ENCODE results near the gene SPRYD3.
"Not testable (repeated sequence)": the region's sequence is repeated elsewhere in the genome, so short reads cannot be mapped to it uniquely, and the experiment has no call there.

Gene SPRYD3

GRCh38 chr12:53079226-53080117, at the start of gene SPRYD3:
SPRYD3 (minus strand) TSS chr12:53079390; CDS start chr12:53079333, 57 bp downstream.
- in situ Hi-C loops (cut with HindIII; ENCODE audit: low sequenced_read_pairs): loop anchor here (5.0 to 10.0 kb wide), 3 partner anchors 93 to 188 kb away; partner anchors contain the start of gene ESPL1

- in situ Hi-C loops (cut with HindIII; ENCODE audit: low sequenced_read_pairs): no loop called here
These were observed 48.0 kb upstream of the SPRYD3 start for GRCh38 chr12:53127169-53127568.

GRCh38 chr12:53124352-53124723, 45.1 kb upstream of the SPRYD3 start:
- in situ Hi-C loops (cut with HindIII; ENCODE audit: low sequenced_read_pairs): no loop called here

- in situ Hi-C loops (cut with HindIII; ENCODE audit: low sequenced_read_pairs): no loop called here
These were observed 44.6 kb upstream of the SPRYD3 start for GRCh38 chr12:53123578-53124351.

GRCh38 chr12:53122961-53123468, 43.8 kb upstream of the SPRYD3 start:
- in situ Hi-C loops (cut with HindIII; ENCODE audit: low sequenced_read_pairs): no loop called here

GRCh38 chr12:53120685-53121525, 41.7 kb upstream of the SPRYD3 start:
- in situ Hi-C loops (cut with HindIII; ENCODE audit: low sequenced_read_pairs): no loop called here

GRCh38 chr12:53118751-53119300, 39.6 kb upstream of the SPRYD3 start:
- in situ Hi-C loops (cut with HindIII; ENCODE audit: low sequenced_read_pairs): no loop called here

GRCh38 chr12:53115891-53116648, 36.9 kb upstream of the SPRYD3 start:
- in situ Hi-C loops (cut with HindIII; ENCODE audit: low sequenced_read_pairs): no loop called here

- in situ Hi-C loops (cut with HindIII; ENCODE audit: low sequenced_read_pairs): no loop called here
These were observed 36.1 kb upstream of the SPRYD3 start for GRCh38 chr12:53115112-53115890.

- in situ Hi-C loops (cut with HindIII; ENCODE audit: low sequenced_read_pairs): no loop called here
These were observed 34.8 kb upstream of the SPRYD3 start for GRCh38 chr12:53113951-53114350.

- in situ Hi-C loops (cut with HindIII; ENCODE audit: low sequenced_read_pairs): no loop called here
These were observed 34.0 kb upstream of the SPRYD3 start for GRCh38 chr12:53113136-53113705.

GRCh38 chr12:53112431-53112830, 33.2 kb upstream of the SPRYD3 start:
- in situ Hi-C loops (cut with HindIII; ENCODE audit: low sequenced_read_pairs): not testable (repeated sequence)

GRCh38 chr12:53107122-53107521, 27.9 kb upstream of the SPRYD3 start:
- in situ Hi-C loops (cut with HindIII; ENCODE audit: low sequenced_read_pairs): no loop called here

- in situ Hi-C loops (cut with HindIII; ENCODE audit: low sequenced_read_pairs): no loop called here
These were observed 26.7 kb upstream of the SPRYD3 start for GRCh38 chr12:53105712-53106439.

GRCh38 chr12:53105256-53105655, 26.1 kb upstream of the SPRYD3 start:
- in situ Hi-C loops (cut with HindIII; ENCODE audit: low sequenced_read_pairs): no loop called here

- in situ Hi-C loops (cut with HindIII; ENCODE audit: low sequenced_read_pairs): loop anchor here (5.0 kb wide), 1 partner anchor 37 kb away; no protein-coding TSS in a partner anchor
These were observed 24.7 kb upstream of the SPRYD3 start for GRCh38 chr12:53103860-53104305.

GRCh38 chr12:53102883-53103807, 24.0 kb upstream of the SPRYD3 start, which contains the start of gene SOAT2:
SOAT2 (plus strand) TSS chr12:53103486; CDS start chr12:53103578, 92 bp downstream.
- in situ Hi-C loops (cut with HindIII; ENCODE audit: low sequenced_read_pairs): loop anchor here (5.0 kb wide), 1 partner anchor 36 kb away; no protein-coding TSS in a partner anchor
